A172 (cell line): Measurements from ENCODE around the gene CCDC142. TPM values are rescaled to one million over a fixed set of nuclear protein-coding genes. Genes with fewer than 3 reads are reported as not detected.

ENCODE experiments used
- total RNA-seq: library from RNA; depleted of rRNA; stranded (reverse); fragments of >200 nt; shearing (Covaris generic); gene quantifications from 2 replicates; pipeline ENCODE4 v1.2.3, GENCODE V29; 2014; rRNA removed

Gene CCDC142
- total RNA-seq, 1 experiment from 2014 or later: 12.5 TPM

Other genes with a start within 250 kb of the CCDC142 start
- gene SLC4A5, start 139.6 kb downstream of the CCDC142 start, total RNA-seq: 0.07 TPM in 1 of 2 replicates, not detected in the other
- gene DCTN1, start 102.7 kb downstream of the CCDC142 start, total RNA-seq: 105 and 123 TPM in 2 replicates
- gene C2orf81, start 61.4 kb downstream of the CCDC142 start, total RNA-seq: 2.3 and 3.5 TPM in 2 replicates
- 72.9 and 84.5 TPM in 2 replicates for gene WDR54, start 61.3 kb downstream of the CCDC142 start, total RNA-seq
- gene RTKN, start 41.1 kb downstream of the CCDC142 start, total RNA-seq: 23.1 and 33.3 TPM in 2 replicates
- 5.9 and 7.9 TPM in 2 replicates for gene INO80B, start 27.9 kb downstream of the CCDC142 start, total RNA-seq
- gene WBP1, start 24.6 kb downstream of the CCDC142 start, total RNA-seq: 49.0 and 52.3 TPM in 2 replicates
- 66.6 and 71.4 TPM in 2 replicates for gene MOGS, start 17.6 kb downstream of the CCDC142 start, total RNA-seq
- 30.2 and 39.1 TPM in 2 replicates for gene MRPL53, start 10.3 kb downstream of the CCDC142 start, total RNA-seq
- gene TTC31, start 83 bp upstream of the CCDC142 start, total RNA-seq: 14.7 and 16.5 TPM in 2 replicates
- 0.45 TPM in 1 of 2 replicates, not detected in the other for gene LBX2, start 16.6 kb upstream of the CCDC142 start, total RNA-seq
- 33.9 and 67.3 TPM in 2 replicates for gene PCGF1, start 24.7 kb upstream of the CCDC142 start, total RNA-seq
- gene TLX2, start 31.5 kb upstream of the CCDC142 start, total RNA-seq: 0.90 and 1.7 TPM in 2 replicates
- gene DQX1, start 43.2 kb upstream of the CCDC142 start, total RNA-seq: 0.17 TPM in 1 of 2 replicates, not detected in the other
- 150 and 194 TPM in 2 replicates for gene AUP1, start 46.7 kb upstream of the CCDC142 start, total RNA-seq
- gene HTRA2, start 46.9 kb upstream of the CCDC142 start, total RNA-seq: 58.0 and 70.3 TPM in 2 replicates
- gene LOXL3, start 70.9 kb upstream of the CCDC142 start, total RNA-seq: 3.2 TPM in 2 replicates
- gene DOK1, start 71.7 kb upstream of the CCDC142 start, total RNA-seq: 17.3 and 24.8 TPM in 2 replicates
- gene M1AP, start 165.3 kb upstream of the CCDC142 start, total RNA-seq: not detected in 2 replicates
- gene SEMA4F, start 171.2 kb upstream of the CCDC142 start, total RNA-seq: 14.6 and 39.2 TPM in 2 replicates